ENCODE data around the gene PPP6R2.
A peak's percentile ranks its signal among the peaks of the same experiment; 100 is the strongest.
"Not testable (repeated sequence)": the region's sequence is repeated elsewhere in the genome, so short reads cannot be mapped to it uniquely, and the experiment has no call there.

The PPP6R2 gene

DNA sequence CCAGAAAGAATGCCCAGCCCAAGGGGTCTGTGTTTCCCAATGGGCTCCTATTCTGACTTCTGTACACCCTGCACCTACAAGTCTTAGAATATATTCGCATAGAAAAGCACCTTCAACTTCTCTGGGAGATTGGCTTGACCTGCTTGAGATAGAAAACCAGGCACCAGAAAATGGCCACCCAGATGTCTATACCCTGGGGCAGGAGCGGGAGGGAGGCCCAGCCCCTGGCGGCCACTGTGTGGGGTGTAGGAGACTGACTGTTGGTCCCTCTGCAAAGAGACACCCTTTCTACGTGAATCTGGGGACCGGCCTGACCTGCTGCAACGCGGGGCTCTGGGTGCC, 24.8 kb upstream of the PPP6R2 start:
- no peak for DNase-seq (ENCODE audit: low read depth in 2 of 2)

DNA sequence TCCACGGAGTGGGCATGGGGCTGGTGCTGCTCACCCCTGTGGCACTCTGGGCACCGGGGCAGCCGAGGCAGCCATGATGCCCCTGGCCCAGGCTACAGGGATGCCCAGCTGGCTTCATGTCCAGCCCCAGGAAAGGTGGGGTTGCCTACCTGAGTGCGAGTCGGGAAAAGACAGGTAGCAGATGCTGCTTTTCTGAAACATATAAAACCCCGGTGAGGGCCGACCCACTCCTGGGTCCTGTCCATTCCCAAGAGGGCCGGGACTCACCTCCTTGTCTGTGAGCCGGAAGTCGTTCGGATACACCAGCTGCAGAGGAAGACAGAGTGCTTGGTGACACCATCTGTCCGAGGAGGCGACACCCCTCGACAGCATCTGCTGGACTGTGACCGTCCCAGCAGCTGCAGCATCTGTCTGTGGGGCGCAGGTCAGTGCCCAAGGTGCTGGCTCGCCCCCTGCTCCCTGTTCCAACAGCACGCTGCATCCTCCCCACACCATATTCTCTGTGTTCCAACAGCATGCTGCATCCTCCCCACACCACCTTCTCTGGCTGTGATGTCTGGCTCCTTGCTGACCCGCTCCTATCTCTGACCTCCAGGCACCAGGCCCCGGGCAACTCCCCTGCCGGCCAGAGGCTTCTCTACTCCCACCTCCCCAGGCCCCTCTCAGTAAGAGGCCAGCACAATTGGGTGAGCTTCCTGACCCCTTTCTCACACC, 24.3 kb upstream of the PPP6R2 start:
- DNase-seq (ENCODE audit: low read depth in 2 of 2): no peak

DNA sequence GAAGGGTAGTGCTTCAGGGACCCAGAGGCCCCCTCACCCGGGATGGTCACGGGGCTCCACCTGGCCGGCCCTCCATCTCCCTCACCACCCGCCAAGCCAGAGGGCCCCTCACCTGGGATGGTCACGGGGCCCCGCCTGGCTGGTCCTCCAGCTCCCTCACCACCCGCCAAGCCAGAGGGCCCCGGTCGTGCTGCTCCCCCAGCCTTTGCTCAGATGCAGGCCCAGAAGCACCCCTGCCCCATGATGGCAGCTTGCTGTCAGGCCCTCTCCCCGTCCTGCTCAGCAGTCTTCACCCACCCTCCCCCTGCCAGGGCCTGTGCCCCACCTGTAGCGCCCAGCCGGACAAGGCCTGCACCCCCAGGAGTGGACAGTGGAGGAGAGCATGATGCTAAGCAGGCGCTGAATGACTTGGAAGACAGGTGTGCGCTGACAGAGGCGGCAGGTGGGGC, 23.6 kb upstream of the PPP6R2 start:
- DNase-seq (ENCODE audit: low read depth in 2 of 2): no peak

DNA sequence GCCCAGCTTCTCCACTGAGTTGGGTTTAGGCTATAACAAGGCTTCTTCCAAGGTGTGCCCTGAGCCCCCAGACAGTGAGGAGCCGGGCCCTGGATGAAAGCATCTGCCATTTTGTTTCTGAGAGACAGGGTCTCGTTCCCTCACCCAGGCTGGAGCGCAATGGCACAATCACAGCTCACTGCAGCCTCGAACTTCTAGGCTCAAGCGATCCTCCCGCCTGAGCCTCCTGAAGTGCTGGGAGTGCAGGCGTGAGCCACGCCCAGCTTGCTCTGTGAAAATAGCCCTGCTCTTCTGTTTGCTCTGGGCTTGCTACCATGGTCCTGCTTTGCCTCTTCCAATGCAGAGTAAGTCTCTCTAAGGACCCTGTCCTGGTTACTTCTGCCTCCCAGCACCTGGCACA, 23.0 kb upstream of the PPP6R2 start:
- no peak for DNase-seq (ENCODE audit: low read depth in 2 of 2)

DNA sequence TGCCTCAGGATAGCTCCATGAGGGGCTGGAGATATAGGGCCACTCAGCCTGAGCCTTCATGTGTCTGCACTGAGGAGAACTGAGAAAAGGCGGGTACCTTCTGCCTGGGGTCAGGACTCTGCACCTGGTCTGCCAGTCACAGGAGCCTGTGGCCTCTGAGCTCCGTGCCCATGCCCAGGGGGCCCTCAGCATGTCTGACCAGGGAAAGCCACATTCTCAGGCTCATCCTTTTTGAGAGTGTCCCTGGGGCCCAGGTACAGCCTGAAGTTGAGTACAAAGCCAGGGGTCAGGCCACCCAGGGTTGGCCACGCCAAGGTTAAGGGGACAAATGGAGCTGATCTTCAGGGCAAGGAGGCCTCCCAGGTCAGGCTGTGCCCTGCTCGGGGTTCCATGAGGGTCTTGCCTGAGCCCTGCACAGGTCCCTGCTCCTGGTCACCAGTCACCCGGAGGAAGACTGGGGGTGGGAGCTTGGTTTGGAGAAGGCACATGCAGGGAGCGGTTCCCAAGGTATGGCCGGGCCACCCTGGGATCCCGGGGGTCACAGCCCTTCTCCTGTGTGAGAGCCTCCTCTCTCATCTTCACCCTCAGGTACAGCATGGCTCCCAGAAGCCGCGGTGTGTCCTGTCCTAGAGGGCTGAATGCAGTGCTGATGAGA, 22.3 kb upstream of the PPP6R2 start:
- no peak for DNase-seq (ENCODE audit: low read depth in 2 of 2)

DNA sequence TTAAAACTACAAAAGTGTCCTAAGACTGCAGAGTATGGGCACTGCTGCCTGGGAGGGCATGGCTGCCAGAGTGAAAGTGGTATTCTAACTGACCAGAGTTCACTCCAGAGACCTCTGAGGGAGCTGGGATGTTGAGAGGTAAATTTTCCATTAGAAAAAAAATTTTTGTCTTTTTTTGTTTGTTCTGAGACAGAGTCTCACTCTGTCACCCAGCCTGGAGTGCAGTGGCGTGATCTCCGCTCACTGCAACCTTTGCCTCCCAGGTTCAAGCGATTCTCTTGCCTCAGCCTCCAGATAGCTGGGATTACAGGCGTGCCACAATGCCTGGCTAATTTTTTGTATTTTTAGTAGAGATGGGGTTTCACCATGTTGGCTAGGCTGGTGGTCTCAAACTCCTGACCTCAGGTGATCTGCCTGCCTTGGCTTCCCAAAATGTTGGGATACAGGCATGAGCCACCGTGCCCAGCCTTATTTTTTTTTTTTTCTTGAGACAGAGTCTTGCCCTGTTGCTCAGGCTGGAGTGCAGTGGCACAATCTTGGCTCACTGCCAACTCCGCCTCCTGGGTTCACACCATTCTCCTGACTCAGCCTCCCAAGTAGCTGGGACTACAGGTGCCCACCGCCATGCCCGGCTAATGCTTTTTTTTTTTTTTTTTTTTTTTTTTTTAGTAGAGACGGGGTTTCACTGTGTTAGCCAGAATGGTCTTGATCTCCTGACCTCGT, 20.6 kb upstream of the PPP6R2 start:
- not testable (repeated sequence) for DNase-seq (ENCODE audit: low read depth in 2 of 2)

DNA sequence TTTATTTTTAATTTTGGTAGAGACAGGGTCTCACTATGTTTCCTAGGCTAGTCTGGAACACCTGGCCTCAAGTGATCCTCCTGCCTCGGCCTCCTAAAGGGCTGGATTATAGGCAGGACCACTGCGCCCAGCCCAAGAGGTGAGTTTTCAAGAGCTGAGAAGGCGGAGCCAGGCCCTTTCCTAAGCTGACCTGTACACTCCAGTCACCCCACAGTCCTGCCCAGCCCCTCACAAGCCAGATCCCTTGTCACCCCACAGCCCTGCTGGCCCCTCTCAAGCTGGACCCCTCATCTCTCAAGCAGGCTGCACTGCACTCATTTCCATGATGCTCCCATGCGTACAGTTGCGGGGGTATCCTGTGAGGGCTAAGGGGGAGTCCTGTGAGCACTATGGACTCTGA, 19.2 kb upstream of the PPP6R2 start:
- no peak for DNase-seq (ENCODE audit: low read depth in 2 of 2)

DNA sequence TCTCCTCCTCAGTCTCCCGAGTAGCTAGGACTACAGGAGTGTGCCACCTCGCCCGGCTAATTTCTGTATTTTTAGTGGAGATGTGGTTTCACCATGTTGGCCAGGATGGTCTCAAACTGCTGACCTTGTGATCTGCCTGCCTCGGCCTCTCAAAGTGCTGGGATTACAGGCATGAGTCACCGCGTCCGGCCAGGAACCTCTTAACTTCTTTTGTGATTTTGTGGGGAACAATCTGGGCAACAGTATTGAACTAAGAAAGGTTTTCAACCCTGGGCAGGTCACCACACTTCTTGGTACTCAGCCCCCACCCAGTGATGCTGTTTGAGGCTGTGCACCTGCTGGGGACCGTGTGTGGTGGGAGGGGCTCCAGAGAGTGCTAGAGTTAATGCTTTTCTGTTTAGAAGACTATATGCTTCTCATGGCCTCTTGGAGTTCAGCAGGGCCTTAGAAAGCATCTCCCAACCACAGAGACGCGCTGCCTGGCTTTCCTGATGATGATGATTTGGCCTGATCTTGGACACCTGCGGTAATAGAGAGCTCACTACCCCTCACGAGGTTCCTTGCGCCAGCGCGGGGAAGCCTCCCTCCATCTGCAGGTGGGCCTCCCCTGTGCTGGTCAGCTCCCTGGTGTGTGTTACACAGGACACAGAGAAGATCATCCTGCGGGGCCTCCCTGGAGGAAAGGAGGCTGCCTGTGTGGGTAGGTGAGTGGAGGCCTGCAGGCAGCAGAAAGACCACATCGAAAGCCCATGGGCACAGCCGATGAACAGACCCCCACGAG, 17.5 kb upstream of the PPP6R2 start:
- DNase-seq (ENCODE audit: low read depth in 2 of 2): no peak

DNA sequence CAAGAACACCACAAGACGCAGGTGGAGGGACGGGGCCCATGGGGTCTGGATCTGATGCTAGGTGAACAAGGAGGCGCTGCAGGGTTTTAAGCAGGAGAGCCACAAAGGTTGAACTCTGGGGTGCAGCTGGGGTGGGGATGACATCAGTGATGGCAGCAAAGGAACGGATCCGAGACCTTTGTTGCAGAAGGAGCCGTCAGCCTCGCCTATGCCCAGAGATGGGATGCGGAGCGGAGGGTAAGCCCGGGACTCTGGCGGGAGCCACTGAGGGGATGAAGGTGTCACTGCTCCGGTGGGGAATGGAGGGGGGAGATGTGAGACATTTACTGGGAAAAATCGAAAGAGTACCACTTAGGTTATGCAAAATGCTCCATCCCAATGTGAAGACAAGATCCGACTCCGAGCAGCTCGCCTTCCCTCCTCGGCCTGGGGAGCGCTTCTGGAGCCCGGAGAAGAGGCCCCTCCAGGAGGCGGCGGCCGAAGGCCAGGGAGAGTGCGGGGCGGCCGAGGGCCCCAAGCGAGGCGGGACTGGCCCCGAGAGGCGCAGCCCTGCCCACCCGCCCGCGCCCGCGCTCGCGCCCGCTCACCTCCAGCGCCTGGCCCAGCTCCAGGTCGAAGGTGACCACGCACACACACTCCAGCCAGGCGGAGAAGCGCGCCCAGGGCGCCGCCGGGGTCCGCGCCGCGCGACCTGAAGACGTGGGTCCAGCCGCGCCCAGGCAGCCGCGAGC, 16.7 kb upstream of the PPP6R2 start:
- no peak for DNase-seq (ENCODE audit: low read depth in 2 of 2)

DNA sequence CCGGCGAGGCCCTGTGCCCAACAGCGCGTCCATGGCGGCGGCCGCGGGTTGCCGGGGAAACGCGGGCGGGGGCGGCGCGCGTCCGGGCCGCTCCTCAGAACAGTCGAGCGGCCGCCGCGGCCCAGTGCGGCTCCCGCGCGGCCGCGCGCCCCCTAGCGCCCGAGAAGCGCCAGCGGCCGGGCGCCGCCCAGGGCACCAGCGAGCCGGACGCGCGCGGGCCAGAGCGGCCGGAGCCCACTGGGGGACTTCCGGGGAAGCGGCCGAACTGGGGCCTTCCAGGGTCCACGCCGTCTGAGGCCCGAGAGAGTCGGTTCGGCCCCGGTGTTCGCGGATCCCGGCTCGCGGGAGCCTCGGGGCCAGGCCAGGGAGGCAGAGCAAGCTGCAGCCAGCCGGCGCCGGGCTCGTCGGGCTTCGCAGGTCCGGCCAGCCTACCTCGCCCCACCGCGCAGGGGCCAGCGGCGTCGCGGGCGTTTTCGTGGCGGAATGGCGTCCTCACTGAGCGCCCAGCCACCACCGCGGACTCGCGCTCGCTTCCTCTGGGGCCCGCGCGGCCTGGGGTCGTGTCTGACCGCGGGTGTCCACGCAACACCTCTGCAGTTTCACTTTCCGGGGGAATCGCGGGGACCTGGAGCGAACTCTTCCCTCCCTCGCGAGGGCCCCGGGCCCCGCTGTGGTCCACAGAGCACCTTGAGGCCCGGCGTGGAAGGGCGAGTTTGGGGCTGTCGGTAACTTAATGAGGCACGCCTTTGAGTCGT, 16.0 kb upstream of the PPP6R2 start, which contains the start of gene DENND6B:
DENND6B (minus strand) TSS at position 57 of the 755 bp plus-strand sequence; CDS start at position 33, 24 bp downstream.
- peak; percentile 57 to 66 for DNase-seq (ENCODE audit: low read depth in 2 of 2)

DNA sequence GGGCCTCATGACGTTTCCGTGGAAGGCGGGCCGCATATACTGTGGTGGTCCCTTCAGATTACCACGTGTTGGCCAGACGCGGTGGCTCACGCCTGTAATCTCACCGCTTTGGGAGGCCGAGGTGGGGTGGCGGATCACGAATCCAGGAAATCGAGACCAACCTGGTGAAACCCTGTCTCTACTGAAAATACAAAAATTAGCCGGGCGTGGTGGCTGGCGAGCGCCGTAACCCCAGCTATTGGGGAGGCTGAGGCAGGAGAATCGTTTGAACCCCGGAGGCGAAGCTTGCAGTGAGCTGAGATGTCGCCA, 15.5 kb upstream of the PPP6R2 start:
- no peak for DNase-seq (ENCODE audit: low read depth in 2 of 2)

DNA sequence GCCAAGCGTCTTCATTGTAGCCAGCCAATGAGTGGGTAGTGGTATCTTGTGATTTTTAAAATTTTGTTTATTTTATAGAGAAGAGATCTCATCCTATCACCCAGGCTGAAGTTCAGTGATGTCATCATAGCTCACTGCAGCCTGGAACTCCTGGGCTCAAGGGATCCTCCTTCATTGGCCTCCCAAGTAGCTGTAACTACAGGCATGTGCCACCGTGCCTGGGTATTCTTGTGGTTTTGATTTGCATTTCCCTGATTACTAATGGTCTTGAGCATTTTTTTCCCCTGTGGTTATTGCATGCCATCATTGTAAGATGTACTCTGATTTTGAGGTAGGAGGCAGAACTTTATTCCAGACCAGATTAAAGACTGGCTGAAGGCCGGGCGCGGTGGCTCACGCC, 13.9 kb upstream of the PPP6R2 start:
- DNase-seq (ENCODE audit: low read depth in 2 of 2): no peak

DNA sequence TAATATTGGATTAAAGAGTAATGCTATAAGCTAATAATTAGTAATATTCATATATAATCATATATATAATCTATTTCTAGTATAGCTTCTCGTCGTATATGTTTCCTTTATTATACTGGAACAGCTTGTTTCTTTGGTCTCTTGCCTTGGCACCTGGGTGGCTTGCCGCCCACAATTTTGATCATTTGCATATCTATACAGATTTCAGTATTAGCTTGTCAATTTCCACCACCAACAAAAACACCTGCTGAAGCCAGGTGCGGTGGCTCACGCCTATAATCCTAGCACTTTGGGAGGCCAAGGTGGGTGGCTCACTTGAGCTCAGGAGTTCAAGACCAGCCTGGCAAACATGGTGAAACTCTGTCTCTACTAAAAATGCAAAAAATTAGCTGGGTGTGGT, 8.7 kb upstream of the PPP6R2 start:
- DNase-seq (ENCODE audit: low read depth in 2 of 2): not testable (repeated sequence)

DNA sequence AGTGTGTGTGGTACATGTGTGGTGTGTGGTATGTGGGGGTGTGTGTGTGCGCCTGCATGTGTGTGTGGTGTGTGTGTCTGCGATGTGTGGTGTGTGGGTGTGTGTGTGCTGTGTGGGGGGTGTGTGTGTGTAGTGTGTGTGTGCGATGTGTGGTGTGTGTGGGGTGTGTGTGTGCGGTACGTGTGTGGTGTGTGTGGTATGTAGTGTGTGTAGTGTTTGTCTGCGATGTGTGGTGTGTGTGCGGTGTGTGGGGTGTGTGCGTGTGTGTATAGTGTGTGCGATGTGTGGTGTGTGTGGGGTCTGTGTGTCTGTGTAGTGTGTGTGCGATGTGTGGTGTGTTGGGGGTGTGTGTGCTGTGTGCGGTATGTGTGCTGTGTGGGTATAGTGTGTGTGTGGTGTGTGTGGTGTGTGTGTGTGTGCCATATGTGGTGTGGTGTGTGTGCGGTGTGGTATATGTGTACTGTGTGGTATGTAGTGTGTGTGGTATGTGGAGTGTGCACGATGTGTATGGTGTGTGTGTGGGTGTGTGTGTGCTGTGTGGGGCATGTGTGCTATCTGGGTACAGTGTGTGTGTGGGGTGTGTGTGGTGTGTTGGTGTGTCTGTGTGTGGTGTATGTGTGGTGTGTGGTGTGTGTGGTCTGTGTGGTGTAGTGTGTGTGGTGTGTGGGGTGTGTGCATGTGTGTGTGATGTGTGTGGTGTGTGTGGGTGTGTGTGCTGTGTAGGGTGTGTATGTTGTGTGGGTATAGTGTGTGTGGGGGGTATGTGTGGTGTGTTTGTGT, 5.7 kb upstream of the PPP6R2 start:
- DNase-seq (ENCODE audit: low read depth in 2 of 2): no peak

DNA sequence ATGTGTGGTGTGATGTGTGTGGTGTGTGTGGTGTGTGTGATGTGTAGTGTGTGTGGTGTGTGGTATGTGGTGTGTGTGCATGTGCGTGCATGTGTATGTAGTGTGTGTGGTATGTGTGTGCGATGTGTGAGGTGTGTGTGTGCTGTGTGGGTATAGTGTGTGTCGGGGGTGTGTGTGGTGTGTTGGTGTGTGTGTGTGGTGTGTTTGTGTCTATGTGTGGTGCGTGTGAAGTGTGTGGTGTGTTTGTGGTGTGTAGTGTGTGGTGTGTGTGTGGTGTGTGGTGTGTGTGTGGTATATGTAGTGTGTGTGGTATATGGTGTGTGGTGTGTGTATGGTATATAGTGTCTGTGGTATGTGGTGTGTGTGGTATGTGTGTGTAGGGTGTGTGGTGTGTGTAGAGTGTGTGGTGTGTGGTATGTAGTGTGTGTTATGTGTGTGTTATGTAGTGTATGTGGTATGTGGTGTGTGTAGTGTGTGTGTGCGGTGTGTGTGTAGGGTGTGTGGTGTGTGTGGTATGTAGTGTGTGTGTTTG, 5.0 kb upstream of the PPP6R2 start:
- DNase-seq (ENCODE audit: low read depth in 2 of 2): no peak

DNA sequence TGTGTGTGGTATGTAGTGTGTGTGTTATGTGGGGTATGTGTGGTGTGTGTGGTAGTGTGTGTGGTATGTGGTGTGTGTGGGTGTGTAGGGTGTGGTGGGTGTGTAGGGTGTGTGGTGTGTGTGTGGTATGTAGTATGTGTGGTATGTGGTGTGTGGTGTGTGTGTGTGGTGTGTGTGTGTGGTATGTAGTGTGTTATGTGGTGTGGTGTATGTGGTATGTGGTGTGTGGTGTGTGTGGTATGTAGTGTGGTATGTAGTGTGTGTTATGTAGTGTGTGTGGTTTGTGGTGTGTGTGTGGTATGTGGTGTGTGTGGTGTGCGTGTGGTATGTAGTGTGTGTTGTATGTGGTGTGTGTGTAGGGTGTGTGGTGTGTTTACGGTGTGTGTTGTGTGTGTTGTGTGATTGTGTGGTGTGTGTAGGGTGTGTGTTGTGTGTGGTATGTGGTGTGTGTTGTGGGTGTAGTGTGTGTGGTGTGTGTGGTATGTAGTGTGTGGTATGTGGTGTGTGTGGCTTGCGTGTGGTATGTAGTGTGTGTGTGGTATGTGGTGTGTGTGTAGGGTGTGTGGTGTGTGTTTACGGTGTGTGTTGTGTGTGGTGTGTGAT, 4.2 kb upstream of the PPP6R2 start:
- DNase-seq (ENCODE audit: low read depth in 2 of 2): no peak

DNA sequence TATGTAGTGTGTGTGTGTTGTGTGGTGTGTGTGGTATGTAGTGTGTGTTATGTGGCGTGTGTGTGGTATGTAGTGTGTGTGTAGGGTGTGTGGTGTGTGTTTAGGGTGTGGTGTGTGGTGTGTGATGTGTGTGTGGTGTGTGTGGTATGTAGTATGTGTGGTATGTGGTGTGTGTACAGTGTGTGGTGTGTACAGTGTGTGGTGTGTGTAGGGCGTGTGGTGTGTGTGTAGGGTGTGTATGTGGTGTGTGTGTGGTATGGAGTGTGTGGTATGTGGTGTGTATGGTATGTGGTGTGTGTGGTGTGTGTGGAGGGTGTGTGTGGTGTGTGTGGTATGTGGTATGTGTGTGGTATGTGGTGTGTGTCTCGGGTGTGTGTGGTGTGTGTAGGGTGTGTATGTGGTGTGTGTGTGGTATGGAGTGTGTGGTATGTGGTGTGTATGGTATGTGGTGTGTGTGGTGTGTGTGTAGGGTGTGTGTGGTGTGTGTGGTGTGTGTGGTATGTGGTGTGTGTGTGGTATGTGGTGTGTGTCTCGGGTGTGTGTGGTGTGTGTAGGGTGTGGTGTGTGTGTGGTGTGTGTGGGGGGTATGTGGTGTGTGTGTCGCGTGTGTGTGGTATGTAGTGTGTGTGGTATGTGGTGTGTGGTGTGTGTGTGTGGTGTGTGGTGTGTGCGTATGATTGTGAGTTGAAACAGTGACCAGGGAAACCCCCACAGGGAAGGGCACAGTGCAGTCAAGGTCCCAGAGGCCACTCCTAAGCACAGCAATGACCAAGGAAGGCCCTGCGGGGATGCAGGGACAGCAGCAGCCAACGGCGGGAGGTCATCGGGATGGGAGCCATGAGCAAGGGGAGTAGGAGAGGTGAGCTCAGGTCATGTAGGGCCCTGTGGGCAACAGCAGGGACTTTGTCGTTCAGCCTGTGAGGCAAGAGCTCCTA, 2.9 kb upstream of the PPP6R2 start:
- DNase-seq (ENCODE audit: low read depth in 2 of 2): no peak

DNA sequence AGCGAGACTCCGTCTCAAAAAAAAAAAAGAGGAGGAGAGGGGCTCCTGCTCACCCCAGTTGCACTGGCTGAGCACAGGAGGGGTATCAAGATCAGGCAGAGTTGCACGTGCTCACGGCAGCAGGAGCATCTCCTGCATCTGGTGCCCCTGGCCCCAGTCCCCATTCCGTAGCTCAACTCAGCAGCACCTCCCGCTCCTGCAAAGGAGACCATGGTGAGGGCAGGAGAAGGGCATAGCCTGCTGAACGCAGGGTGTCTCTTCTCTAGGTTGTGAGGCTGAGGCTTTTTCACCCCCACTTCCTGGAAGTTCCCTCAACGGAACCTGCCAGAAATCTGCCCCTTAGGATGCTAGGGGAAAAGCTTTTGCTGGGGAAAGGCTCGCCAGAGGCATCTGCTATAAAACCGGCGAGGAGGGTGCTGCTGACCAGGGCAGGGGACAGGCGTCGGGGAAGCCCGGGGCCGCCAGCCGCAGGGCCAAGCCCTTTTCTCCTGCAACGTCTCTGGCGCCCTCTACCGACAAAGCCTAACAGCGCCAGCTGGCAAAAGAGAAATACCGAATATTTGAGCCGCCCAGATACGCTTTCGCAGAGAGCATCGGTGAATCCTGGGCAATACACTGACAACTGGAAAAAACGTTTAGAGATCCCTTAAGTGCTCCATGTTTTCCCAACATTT, 1.0 kb upstream of the PPP6R2 start:
- peak; percentile 76 to 78 for DNase-seq (ENCODE audit: low read depth in 2 of 2)
